Right lobe of liver (tissue), 6 donors: ENCODE measurements around the gene SACM1L. TPM values are rescaled to one million over a fixed set of nuclear protein-coding genes. Genes with fewer than 3 reads are reported as not detected.
A peak's percentile ranks its signal among the peaks of the same experiment; 100 is the strongest.

Experiments used
- ATAC-seq, 4 donors: fragments of 200-7000 bp; cut with Tn5 transposase; one replicate each; pipeline ENCODE4 v1.9.1; 2020; ENCODE audit warnings: mild to moderate bottlenecking in 4 of 4, moderate library complexity in 4 of 4
- DNase-seq, 3 donors: peaks; one replicate each; pipeline ENCODE4 v3.0.0-alpha.2; 2020
- H3K27ac ChIP-seq, 3 donors: fragments of 200-600 bp; one replicate each; pipeline ENCODE4 v1.8.0; 2022
- H3K27me3 ChIP-seq, 2 donors: fragments of 200-600 bp; one replicate each; pipeline ENCODE4 v1.8.0; 2022
- H3K36me3 ChIP-seq, 4 donors: fragments of 200-600 bp; sonication (generic) in 1 of 4; one replicate each; pipeline versions ENCODE4 v1.5.1 to v1.8.0; 2017 to 2022; ENCODE audit warnings: control low read depth in 1 of 4
- H3K4me1 ChIP-seq, 4 donors: fragments of 200-600 bp; sonication (generic) in 1 of 4; one replicate each; pipeline versions ENCODE4 v1.5.1 to v1.8.0; 2017 to 2022; ENCODE audit warnings: control low read depth in 1 of 4
- H3K4me3 ChIP-seq, 3 donors: fragments of 200-600 bp; one replicate each; pipeline ENCODE4 v1.8.0; 2022
- H3K9me3 ChIP-seq, 4 donors: fragments of 200-600 bp; sonication (generic) in 1 of 4; one replicate each; pipeline versions ENCODE4 v1.5.1 to v1.8.0; 2017 to 2022; ENCODE audit warnings: control low read depth in 1 of 4
- CTCF ChIP-seq, 4 donors: fragments of 200-600 bp in 3 of 4; fragments of 450-650 bp in 1 of 4; IDR thresholded peaks; one replicate each; pipeline versions ENCODE4 v1.5.1 to v1.8.0; 2016 to 2022; ENCODE audit warnings: antibody characterized with exemption in 4 of 4, mild to moderate bottlenecking in 2 of 4
- POLR2A ChIP-seq: fragments of 450-650 bp; IDR thresholded peaks from one replicate; pipeline ENCODE4 v1.6.1; 2017; ENCODE audit warnings: antibody characterized with exemption, mild to moderate bottlenecking
- WGBS: methylation state at CpG from one replicate; pipeline ENCODE4 v1.1.6; 2018; ENCODE audit warnings: low coverage, low lambda C conversion rate; ENCODE audit not compliant: insufficient coverage; ENCODE audit errors: missing lambda C conversion rate; 5-methylcytosine and 5-hydroxymethylcytosine counted together
- intact Hi-C, 2 donors: fragments of 100-400 bp; cut with DNase I; formaldehyde crosslinking; loops; one replicate each; pipeline versions ENCODE4 v1.11.2 to v1.14.1; 2022
- total RNA-seq, 6 experiments: library from RNA; depleted of rRNA in 2 of 6; stranded (reverse); fragments of >200 nt in 2 of 6; fragmentation: NEBNext Ultra II Directional in 3 of 6; extraction: Animal tissue kit (Norgen Biotek cat#: 25700) in 3 of 6; gene quantifications; one replicate each; pipeline versions ENCODE4 v1.1.0 to v1.2.4, GENCODE V29; 2016 to 2023
- donor health status: DM: no; HTN: yes; CAD: no.
- donor health status: DM: no; HTN: no; CAD: no.
- donor health status: DM: no; HTN: no; CAD: no.
- donor health status: DM: no; HTN: yes; CAD: no.
- donor health status: DM: no; HTN: yes; CAD: no.

The SACM1L gene
- total RNA-seq, 6 experiments from 2014 or later: 16.8 to 23.9 (median 21.5) TPM

GRCh38 chr3:45677033-45677446 is 12.2 kb upstream of the SACM1L start:
- H3K9me3 ChIP-seq: no peaks in the 10 kb centered on the region
- intact Hi-C loops: loop anchor here in 1 of 2 donors (10.0 kb wide), 1 partner anchor 162 kb away; no protein-coding TSS in a partner anchor
- peak overlapping the region in 2 of 3 donors; percentile 17 to 53 for H3K27ac ChIP-seq
- peak; percentile 69 to 86 (median 79) for ATAC-seq
- H3K4me3 ChIP-seq: no peak overlapping the region
- TF ChIP-seq POLR2A (no peak), CTCF (IDR thresholded peaks at IDR 0.05) (no peak)
- peaks cover 0 to 51% (median 20%) of the 10 kb centered on the region in 4 donors for H3K36me3 ChIP-seq
- DNase-seq: peak in 2 of 3 donors; percentile 61 to 66
- no peaks in the 10 kb centered on the region for H3K27me3 ChIP-seq
- H3K4me1 ChIP-seq: peaks cover 0 to 16% (median 8%) of the 10 kb centered on the region in 4 donors
- 17% methylated on average over 4 of the region's 5 CpGs for WGBS

GRCh38 chr3:45677841-45678240 is 11.4 kb upstream of the SACM1L start:
- 91% methylated on average over 8 of the region's 10 CpGs for WGBS
- DNase-seq (no peak), ATAC-seq (no peak)
- intact Hi-C loops: loop anchor here in 1 of 2 donors (10.0 kb wide), 1 partner anchor 163 kb away; no protein-coding TSS in a partner anchor
- Histone ChIP-seq H3K36me3 (peaks cover 0 to 43% (median 17%) of the 10 kb centered on the region in 4 donors), H3K4me3 (no peak overlapping the region), H3K27me3 (no peaks in the 10 kb centered on the region), H3K4me1 (peaks cover 0 to 16% (median 8%) of the 10 kb centered on the region in 4 donors), H3K27ac (no peak overlapping the region), H3K9me3 (no peaks in the 10 kb centered on the region)
- no peak for TF ChIP-seq POLR2A
- TF ChIP-seq CTCF (IDR thresholded peaks at IDR 0.05): no peak

GRCh38 chr3:45679805-45680204 is 9.4 kb upstream of the SACM1L start:
- peaks cover 0 to 16% (median 8%) of the 10 kb centered on the region in 4 donors for H3K4me1 ChIP-seq
- 71% methylated on average over 8 of the region's 8 CpGs for WGBS
- DNase-seq: no peak
- TF ChIP-seq POLR2A (no peak), CTCF (IDR thresholded peaks at IDR 0.05) (no peak)
- no peaks in the 10 kb centered on the region for H3K9me3 ChIP-seq
- ATAC-seq: no peak
- intact Hi-C loops: loop anchor here in 1 of 2 donors (10.0 kb wide), 1 partner anchor 165 kb away; no protein-coding TSS in a partner anchor
- H3K27ac ChIP-seq: no peak overlapping the region
- no peaks in the 10 kb centered on the region for H3K27me3 ChIP-seq
- H3K4me3 ChIP-seq: no peak overlapping the region
- H3K36me3 ChIP-seq: peaks cover 0 to 25% (median 9%) of the 10 kb centered on the region in 4 donors

GRCh38 chr3:45681221-45681620 is 8.0 kb upstream of the SACM1L start:
- Histone ChIP-seq H3K27ac (no peak overlapping the region), H3K36me3 (peaks cover 0 to 22% (median 8%) of the 10 kb centered on the region in 4 donors), H3K4me3 (no peak overlapping the region), H3K4me1 (peaks cover 0 to 14% (median 8%) of the 10 kb centered on the region in 4 donors), H3K27me3 (no peaks in the 10 kb centered on the region), H3K9me3 (no peaks in the 10 kb centered on the region)
- TF ChIP-seq CTCF (IDR thresholded peaks at IDR 0.05) (no peak), POLR2A (no peak)
- no peak for ATAC-seq
- intact Hi-C loops: no loop called here
- no peak for DNase-seq
- WGBS: 100% methylated on average over 1 of the region's 1 CpG
